ELF-1 (cell line): ENCODE data around the gene PRKD3.

Source experiments
- DNase-seq: peaks from one replicate; pipeline ENCODE4 v3.0.0-alpha.2; 2016; ENCODE audit warnings: low read depth, low spot score

Gene PRKD3

DNA sequence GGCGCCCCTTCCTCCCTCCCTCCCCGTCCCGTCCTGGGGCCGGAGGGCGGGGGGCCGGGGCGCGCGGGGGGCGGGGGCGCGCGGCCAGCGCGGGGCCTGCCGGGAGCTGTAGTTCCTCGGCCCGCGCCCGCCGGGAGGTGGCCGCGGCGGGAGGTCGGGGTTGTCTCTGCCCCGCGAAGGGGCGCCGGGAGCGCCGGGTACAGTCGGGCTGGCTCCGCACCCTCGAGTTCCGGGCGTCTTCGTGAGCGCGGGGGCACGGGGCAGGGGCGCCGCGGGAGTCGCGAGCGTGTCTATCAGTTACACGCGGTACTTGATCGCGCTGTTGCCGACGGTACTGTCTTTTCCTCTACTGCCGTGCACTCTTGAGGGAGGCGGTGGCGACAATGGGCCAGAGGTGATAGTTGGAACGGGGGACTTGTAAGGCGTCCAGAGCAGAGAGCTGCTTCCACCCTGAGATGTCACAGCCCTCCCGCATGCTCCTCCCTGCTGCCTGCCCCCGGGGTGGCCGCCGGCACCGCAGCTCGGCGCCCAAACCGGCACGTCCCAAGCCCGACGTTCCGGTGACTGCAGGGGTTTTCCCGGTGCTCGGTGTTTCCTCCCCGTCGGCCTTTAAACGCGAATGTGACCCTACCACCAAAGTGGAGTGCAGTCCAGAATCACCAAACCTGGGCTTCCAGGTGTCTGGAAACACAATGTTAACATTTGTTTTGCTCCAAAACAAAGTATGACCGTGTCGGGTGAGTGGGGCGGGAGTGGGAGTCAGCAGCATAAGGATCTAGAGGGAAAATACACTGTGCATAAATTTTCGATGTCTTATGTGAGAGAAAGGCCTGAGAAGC lies at the start of gene PRKD3:
PRKD3 (minus strand) TSS at position 48 of the 839 bp plus-strand sequence. CDS start 8,309 bp downstream, outside the sequence.
- peak; percentile 74 for DNase-seq

DNA sequence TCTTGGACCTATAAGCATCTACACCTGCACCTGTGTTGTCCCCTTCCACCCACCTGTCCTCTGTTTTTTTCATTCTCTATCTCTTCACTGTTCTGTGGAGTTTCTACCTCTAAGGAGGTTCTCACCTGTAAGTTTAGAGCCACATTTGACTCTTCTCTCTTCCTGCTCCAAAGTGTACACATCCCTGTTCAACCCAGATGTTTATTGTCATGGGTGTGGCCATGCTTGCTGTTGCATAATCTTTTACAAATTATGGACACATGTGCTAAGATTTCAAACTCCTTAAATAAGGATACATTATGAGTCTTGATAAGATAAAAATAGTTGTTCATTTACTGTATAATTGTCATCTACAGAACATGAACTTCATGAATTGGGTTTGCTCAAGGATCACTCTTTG lies 47.4 kb upstream of the PRKD3 start:
- no peak for DNase-seq

DNA sequence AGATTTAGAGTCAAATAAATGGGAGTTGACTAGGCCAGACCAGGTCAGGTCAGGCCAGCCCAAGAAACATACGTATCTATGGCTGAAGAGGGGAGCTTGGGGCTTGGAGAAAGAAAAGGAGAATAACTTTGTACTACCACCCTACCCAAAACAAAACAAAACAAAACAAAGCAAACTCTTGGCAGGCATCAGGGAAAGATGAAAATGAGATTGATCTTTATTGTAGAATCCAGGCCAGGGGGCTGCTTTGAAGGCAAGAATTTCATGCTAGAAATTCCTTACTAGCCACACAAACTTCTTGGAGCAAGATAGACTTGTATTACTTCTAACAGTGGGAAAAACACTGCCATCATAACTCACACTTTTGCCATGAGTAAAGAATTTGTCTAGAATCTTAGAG lies 46.0 kb upstream of the PRKD3 start:
- no peak for DNase-seq

DNA sequence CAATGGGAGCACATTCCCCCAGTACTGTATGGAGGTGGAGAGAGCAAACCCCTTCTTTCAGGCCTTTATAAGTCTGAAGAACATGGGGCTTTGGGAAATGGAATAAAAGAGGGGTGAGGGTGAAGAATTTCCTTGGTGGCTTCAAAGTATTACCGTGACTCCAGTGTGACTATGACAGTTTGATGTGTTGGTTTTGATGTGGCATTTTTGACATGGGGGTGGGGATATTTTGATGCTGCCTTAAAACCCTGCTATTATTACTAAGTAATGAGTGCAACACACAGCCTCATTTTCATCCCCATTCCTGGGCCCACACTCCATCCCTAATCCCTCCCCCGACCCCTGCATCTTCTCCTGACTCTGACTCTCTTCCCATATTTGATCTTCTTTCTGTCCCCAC lies 43.4 kb upstream of the PRKD3 start:
- DNase-seq = no peak

DNA sequence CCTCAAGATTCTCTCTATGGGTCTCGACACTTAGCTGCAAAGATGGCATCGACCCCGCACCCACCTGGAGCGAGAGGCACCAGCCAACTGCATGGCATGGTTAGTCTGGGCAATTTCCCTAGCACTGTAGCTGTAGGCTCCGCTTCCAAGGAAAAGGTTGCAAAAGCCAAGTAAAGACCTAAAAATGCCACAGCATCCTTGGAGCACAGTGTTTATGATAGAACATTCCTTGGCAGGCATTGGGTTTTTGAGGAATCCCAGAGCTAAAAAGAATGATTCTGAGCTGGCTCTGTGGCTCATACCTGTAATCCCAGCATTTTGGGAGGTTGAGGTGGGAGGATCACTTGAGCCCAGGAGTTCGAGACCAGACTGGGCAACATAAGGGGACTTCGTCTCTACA lies 42.7 kb upstream of the PRKD3 start:
- DNase-seq = no peak

DNA sequence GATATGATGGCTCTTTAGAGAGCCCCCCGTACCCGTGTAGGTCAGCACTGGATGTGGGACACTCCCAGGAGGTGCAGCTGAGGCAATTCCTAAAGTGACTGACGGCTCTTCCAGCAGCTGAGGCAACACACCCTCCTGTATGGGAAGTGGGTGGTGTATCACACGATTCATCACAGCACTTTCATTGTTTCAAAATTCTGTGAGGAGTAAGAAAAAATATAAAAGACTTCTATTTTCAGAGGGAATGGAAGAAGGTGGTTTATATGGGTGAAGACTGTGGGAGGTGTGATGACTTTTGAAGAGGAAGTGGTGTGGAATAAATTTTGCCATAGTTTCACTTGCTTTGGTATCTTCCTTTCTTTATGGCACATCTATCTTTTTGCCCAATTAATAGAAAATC lies 42.1 kb upstream of the PRKD3 start:
- DNase-seq = no peak

DNA sequence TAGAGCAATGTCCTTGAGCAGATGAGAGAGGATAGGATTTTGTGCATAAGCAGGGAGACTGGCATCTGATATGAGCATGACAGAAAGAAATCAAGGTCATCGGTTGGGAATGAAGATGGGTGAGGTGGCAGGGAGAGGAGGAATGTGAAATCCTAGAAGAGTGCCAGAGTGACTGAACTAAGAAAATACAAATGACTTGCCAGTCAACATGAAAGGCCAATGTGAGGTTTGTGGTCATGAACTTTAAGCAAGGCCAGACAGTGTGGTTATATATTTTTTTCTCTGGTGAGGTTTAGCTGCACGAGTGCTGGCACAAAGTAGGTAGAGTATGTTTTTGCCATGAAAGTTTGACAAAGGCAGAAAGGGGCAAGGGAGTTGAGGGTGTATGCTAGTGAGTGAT lies 41.0 kb upstream of the PRKD3 start:
- DNase-seq = no peak

DNA sequence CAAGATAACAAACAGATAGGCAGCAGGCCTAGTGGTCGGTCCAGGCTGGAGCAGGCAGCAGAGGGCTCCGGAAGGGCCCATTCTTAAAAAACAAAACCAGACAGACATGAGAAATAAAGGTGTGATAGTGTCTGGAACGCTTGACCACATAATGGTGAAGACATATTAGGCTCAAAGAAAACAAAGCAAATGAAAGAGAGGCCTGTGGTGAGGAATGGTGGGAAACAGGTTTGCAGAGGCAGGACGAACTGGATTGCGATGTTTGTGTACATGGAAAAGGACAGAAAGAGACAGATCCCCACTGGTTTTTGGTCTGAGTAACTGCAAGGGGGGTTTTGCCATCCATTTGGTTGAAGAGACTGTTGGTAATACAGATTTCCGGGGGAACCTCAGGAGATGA lies 39.7 kb upstream of the PRKD3 start:
- peak; percentile 67 for DNase-seq

DNA sequence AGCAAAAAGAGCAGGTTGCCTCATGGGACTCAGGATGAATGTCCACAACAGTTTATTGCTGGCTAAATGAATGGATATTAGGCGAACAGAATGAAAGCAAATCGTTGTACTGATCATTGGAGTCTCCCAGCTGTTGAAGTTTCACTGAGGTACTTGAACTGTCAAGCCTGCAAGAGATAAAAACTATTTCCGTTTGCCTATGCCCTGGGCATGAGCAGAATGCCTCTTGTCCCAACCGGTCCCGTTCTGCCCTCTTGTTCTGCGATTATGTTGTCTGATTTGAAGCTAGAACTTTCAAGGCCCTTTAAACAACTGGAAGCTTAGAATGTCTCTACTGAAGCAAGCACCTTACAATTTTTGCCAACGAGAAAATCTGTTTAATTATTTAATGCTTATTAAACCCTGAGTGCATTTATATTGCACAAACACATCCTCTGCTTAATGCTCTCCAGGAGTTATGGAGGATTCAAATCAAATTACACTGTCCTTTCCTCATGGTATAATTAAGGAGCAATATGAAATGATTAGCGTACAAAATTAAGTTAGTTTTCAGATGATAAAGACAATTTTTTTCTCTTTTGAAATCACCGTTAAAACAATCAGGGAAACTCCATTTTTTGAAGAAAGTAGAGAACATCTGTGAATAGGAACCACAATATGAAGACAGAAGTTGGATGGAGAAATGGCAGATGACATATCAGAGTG lies 37.5 kb upstream of the PRKD3 start:
- no peak for DNase-seq

DNA sequence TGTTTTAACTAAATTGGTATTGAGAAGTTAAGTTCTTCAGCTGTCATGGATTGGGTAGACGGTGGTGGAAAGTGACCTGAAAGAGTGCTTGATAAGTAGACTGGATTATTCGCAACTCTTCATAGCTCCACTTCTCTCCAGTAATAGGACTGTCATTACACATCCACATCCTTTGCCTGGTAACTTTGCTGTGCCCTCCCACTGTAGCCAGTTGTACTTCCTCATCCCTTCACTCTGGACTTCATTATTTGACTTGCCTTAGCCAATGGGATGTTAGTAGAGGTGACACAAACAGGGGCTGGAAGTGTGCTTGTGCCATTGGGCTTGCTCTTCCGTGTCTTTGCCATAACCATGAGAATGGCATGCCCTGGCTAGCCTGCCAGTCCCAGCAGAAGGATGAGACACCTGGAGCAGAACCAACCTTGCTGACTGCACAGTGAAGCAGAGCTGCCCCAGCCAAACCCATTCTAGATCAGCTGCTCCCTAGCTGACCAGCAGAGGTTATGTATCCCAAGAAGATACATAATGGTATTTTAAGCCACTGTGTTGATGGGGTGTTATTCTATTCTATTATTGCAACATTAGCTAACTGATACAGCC lies 36.7 kb upstream of the PRKD3 start:
- DNase-seq = no peak

DNA sequence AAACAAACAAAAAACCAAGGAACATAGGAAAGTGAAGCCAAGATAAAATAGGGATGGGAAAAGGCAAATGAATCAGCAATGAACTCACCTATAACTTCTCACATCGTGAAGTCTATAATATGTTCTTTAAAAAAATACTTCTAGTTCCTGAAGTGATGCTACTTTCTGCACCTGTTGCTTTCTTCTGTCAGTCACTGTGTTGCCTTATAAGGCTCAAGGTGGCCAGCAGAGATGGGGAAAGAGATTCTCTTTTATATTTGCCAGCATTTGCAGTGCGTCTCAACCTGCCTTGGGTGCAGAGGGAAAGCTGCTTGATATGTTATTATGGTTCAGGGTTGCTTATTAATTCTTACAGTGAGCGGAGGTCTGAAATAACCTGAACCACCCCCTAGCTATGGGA lies 33.8 kb upstream of the PRKD3 start:
- DNase-seq = no peak

DNA sequence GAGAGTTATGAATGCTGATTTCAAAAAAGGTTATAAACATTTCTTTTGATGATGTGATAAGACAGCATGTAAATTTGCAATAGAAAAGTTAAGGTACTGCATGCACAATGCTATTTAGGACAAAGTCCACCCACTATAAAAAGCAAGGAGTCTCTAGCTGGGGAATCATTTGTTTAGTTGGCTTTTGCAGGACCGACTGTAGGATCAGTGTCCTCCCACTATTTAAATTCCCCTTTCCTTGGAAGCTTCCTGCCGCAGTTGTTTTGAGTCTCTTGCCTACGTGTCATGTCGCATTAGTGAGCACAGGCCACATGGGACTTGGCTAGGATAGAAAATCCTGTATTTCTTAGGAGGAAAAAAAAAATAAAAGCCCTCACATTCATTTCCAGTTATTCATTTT lies 32.9 kb upstream of the PRKD3 start:
- DNase-seq = no peak

DNA sequence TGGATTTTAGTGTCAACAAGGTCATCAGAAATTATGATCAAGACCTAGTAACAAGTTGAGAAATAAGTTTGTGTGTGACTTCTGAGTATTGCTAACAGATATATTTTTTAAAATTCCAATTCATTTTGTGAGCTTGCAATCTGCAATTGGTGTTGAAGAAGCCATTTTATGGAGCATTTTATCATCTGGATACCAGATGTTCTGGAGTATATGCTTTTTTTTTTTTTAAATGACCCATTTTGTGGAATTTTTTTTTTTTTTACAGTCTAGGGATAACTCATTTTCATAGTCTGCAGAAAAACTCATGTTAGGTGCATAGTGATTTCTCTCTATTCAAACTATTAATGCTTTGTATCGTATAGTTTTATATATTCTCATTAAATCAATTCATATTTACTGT lies 32.4 kb upstream of the PRKD3 start:
- DNase-seq = no peak

DNA sequence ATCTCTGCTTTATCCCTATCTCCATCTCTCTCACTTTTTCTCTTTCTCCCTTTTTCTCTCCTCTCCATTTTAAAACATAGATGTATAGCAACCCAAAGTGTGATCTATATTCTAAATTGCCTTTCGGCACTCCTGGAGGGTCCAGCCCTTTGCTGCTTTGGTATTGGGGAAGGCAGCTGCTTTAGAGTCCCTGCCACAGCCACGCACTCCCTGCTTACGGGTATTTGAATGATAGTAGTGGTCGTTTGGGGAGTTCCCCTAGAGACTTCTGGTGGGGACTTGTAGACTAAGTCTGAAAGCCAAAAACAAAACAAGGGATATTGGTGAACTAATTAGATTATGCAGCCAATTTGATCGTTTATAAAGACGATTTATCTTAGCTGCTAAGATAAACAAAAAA lies 31.7 kb upstream of the PRKD3 start:
- DNase-seq = no peak

DNA sequence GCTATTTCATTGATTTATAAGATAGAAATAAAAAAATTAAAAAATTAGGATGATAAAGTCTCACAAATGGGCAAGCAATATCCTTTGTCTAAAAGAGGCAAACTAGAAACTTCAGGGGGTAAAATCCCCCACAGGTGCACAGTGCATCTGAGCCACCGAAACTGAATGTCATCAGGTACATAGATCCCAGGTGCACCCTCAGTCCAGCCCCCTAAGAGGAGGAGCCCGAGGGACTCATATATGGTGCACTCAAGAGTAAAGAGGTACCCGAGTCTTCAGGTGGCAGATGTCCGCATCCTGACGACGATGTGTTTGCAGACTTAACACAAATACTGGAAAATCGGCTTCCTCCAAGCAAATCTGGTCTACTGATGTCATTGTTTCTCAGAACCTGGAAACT lies 31.1 kb upstream of the PRKD3 start:
- DNase-seq = no peak

DNA sequence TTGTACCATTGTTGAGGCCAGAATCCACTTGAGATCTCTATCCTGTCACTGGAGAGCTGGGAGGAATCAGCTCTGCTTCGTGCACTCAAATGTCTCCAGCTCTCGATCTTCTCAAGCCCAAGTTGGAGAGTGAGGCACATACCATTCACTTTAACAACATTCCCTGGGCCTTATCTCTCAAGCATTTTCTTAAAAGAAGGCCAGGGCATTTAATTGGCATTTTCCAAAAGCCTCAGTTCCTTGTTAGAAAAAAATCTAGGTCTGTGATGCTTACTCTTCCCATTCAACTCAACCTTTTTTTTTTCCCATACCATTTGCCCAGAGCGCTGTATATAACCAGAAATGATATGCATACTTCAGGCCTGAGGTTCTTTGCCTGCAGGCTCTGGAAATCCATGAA lies 29.9 kb upstream of the PRKD3 start:
- no peak for DNase-seq

DNA sequence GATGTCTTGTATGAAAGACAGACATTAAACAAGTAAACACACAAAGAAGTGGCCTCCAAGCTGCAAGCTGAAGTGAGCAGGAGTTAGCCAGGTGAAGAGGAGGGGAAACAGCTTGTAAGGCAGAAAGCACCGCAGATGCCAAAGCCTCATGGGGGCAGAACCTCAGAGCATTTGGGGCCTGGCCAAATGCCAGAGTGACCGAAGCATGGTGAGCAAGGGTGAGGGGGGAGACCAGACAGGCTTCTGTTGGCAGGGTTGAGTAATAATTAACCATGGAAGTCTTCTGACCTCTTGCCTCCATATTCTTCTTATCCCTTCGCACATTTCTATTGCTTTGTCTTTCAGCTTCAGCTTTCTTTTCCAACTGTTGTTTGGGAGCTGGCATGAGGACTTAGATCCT lies 25.4 kb upstream of the PRKD3 start:
- no peak for DNase-seq

DNA sequence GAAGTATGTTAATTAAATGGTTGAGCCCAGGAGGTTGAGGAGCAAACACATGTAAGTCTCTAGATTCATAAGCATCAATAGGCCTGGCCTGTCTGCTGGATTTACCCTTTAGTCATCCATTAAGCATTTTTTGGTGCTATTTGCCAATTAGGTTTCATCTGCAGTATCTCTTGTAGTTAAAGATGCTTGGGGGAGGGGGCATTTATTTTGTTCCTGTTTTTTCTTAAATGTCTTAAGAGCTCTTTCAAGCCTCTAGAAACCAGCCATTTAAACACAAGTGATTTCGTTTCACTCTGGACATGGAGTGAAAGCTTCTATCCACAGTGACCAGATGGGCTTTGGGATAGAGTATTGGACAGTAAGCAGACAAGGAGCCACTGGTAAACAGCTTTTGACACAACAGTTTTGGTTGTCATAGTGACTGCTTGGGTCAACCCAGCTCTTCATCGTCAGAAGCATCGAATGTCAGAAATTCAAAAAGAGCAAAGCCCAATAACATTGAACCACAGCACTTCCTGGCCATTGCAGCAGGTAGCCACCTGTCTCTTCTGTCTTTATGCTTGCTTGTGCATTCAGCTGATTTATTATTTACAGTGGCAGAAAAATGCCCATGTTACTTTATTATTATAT lies 24.7 kb upstream of the PRKD3 start:
- no peak for DNase-seq

DNA sequence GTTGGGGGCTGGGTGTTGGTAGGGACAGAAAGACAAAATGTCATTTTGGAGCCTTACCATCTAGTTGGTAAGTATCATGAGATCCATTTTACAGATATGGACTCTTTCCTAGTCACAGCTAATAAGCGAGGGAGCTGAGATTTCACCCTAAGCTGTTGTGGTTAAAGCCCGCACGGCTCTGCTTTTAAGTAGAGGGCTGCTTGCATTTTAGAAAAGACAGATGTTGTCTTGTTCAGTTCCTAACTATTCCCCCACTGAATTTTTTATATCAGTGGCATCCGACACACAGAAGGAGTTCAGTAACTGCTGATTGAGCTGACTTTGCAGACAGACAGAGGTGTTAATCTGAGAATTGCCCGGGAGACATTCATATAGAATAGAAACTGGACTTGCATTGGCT lies 23.5 kb upstream of the PRKD3 start:
- DNase-seq = no peak

DNA sequence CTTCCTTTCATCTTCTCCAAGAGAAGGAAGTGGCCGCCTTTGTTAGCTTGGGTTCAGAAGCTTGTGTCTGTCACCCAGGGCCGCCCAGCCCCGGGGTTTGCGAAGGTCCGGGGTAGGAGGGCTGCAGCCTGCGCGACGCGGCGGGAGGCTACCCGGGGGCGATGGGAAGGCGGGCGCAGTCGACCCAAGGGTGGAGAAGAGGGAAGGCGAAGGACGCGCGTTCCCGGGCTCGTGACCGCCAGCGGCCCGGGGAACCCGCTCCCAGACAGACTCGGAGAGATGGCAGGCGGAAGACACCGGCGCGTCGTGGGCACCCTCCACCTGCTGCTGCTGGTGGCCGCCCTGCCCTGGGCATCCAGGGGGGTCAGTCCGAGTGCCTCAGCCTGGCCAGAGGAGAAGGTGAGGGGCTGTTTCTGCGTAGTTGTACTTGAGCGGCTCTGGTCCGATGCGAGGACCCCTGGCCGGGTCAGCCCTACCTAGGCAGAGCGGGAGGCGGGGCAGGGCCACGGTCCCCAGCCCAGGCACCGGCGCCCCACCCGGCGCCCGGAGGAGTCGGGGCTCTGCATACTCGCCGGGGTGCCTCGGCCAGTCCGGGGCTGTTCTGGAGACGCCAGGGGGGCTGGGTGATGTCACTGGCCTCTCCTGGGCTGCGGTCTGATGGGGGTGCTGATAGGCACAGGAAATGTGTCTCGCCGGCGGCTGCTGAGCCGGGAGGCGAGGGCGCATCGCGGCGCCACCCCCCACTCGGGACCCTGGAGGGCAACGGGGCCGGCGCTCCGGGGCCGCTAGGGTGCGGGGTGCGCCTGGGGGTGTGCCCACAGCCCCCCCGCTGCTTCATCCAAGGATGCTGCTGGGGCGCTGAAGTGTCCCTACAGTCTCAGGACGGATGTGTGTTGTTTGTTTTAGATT lies 20.1 kb upstream of the PRKD3 start, which contains the start of gene QPCT:
QPCT (plus strand) TSS at position 178 of the 909 bp plus-strand sequence; CDS start at position 280, 102 bp downstream.
- peak; percentile 58 for DNase-seq
